SK-N-SH treated with all-trans-retinoic acid at 6 μM for 48 hours (cell line): ENCODE measurements around the gene TSHZ1.
"Not testable (repeated sequence)": the region's sequence is repeated elsewhere in the genome, so short reads cannot be mapped to it uniquely, and the experiment has no call there.

Experiments used
- ATAC-seq: fragments of 200-7000 bp; cut with Tn5 transposase; 3 replicates; pipeline ENCODE4 v1.9.1; 2020; ENCODE audit warnings: mild to moderate bottlenecking, moderate library complexity
- BACH2 ChIP-seq: fragments of 250-450 bp; sonication (Bioruptor Pico); IDR thresholded peaks from 2 replicates; pipeline ENCODE4 v1.9.0; 2021; ENCODE audit warnings: mild to moderate bottlenecking, borderline replicate concordance
- CREB5 ChIP-seq: fragments of 250-450 bp; sonication (Bioruptor Pico); IDR thresholded peaks from 2 replicates; pipeline ENCODE4 v1.5.1; 2020; ENCODE audit warnings: low read depth, mild to moderate bottlenecking, moderate library complexity
- ESRRG ChIP-seq: fragments of 250-450 bp; sonication (Bioruptor Pico); IDR thresholded peaks from 2 replicates; pipeline ENCODE4 v1.6.1; 2021; ENCODE audit warnings: mild to moderate bottlenecking
- GLIS3 ChIP-seq: fragments of 250-450 bp; sonication (Bioruptor Pico); IDR thresholded peaks from 2 replicates; pipeline ENCODE4 v1.5.0; 2020; ENCODE audit warnings: mild to moderate bottlenecking, moderate library complexity
- ISL1 ChIP-seq: fragments of 250-450 bp; sonication (Bioruptor Pico); IDR thresholded peaks from 2 replicates; pipeline ENCODE4 v2.1.2; 2022; ENCODE audit warnings: mild to moderate bottlenecking, moderate library complexity
- OSR1 ChIP-seq: fragments of 250-450 bp; sonication (Bioruptor Pico); IDR thresholded peaks from 2 replicates; pipeline ENCODE4 v1.8.0; 2022; ENCODE audit warnings: moderate library complexity, mild to moderate bottlenecking, inconsistent platforms
- PPARA ChIP-seq: fragments of 250-450 bp; sonication (Bioruptor Pico); IDR thresholded peaks from 2 replicates; pipeline ENCODE4 v1.5.0; 2020; ENCODE audit warnings: mild to moderate bottlenecking, borderline replicate concordance
- SNAI2 ChIP-seq: fragments of 250-450 bp; sonication (Bioruptor Pico); IDR thresholded peaks from 2 replicates; pipeline ENCODE4 v1.5.0; 2020; ENCODE audit warnings: mild to moderate bottlenecking, moderate library complexity
- TCF4 ChIP-seq: fragments of 250-450 bp; sonication (Bioruptor Pico); IDR thresholded peaks from 2 replicates; pipeline ENCODE4 v1.8.0; 2021; ENCODE audit warnings: mild to moderate bottlenecking, moderate library complexity, borderline replicate concordance
- TOX ChIP-seq: fragments of 250-450 bp; sonication (Bioruptor Pico); IDR thresholded peaks from 2 replicates; pipeline ENCODE4 v1.8.0; 2021; ENCODE audit warnings: mild to moderate bottlenecking, moderate library complexity, borderline replicate concordance
- TSHZ2 ChIP-seq: fragments of 250-450 bp; sonication (Bioruptor Pico); IDR thresholded peaks from 2 replicates; pipeline ENCODE4 v1.5.0; 2020; ENCODE audit warnings: mild to moderate bottlenecking, moderate library complexity
- ZC3H10 ChIP-seq: fragments of 250-450 bp; sonication (Bioruptor Pico); IDR thresholded peaks from 2 replicates; pipeline ENCODE4 v1.5.1; 2021; ENCODE audit warnings: mild to moderate bottlenecking, moderate library complexity
- ZFP3 ChIP-seq: fragments of 250-450 bp; sonication (Bioruptor Pico); IDR thresholded peaks from 2 replicates; pipeline ENCODE4 v1.5.0; 2020; ENCODE audit warnings: mild to moderate bottlenecking, moderate library complexity
- ZFP30 ChIP-seq: fragments of 450-650 bp; formaldehyde crosslinking; IDR thresholded peaks from 2 replicates; pipeline ENCODE4 v1.5.0; 2022; ENCODE audit warnings: mild to moderate bottlenecking, moderate library complexity
- ZNF565 ChIP-seq: fragments of 450-650 bp; formaldehyde crosslinking; conservative IDR thresholded peaks from 2 replicates; pipeline ENCODE4 v1.5.0; 2020; ENCODE audit warnings: low read depth, mild to moderate bottlenecking, moderate library complexity
- TF ChIP-seq, protein P1 (sequence below): fragments of 250-450 bp; sonication (Bioruptor Pico); IDR thresholded peaks from 2 replicates; pipeline ENCODE4 v1.8.0; 2020; ENCODE audit warnings: mild to moderate bottlenecking, moderate library complexity, borderline replicate concordance
- TF ChIP-seq, protein P2 (sequence below): fragments of 250-450 bp; sonication (Bioruptor Pico); IDR thresholded peaks from 2 replicates; pipeline ENCODE4 v1.5.1; 2021; ENCODE audit warnings: mild to moderate bottlenecking, moderate library complexity

The TSHZ1 gene

GRCh38 chr18:75321431-75321830, 110.8 kb downstream of the TSHZ1 start:
- ATAC-seq = no peak
- no peak for TF ChIP-seq OSR1
- TF ChIP-seq ISL1 = no peak
- TF ChIP-seq ZFP30 (CRISPR knock-in tag) = no peak
- TF ChIP-seq ESRRG (CRISPR knock-in tag) = no peak
- no peak for TF ChIP-seq SNAI2
- no peak for TF ChIP-seq ZFP3 (CRISPR knock-in tag)
- no peak for TF ChIP-seq TOX (CRISPR knock-in tag)
- TF ChIP-seq GLIS3 (CRISPR knock-in tag) = no peak
- no peak for TF ChIP-seq ZNF565 (CRISPR knock-in tag)
- no peak for TF ChIP-seq ZC3H10 (CRISPR knock-in tag)
- TF ChIP-seq, protein P1, sequence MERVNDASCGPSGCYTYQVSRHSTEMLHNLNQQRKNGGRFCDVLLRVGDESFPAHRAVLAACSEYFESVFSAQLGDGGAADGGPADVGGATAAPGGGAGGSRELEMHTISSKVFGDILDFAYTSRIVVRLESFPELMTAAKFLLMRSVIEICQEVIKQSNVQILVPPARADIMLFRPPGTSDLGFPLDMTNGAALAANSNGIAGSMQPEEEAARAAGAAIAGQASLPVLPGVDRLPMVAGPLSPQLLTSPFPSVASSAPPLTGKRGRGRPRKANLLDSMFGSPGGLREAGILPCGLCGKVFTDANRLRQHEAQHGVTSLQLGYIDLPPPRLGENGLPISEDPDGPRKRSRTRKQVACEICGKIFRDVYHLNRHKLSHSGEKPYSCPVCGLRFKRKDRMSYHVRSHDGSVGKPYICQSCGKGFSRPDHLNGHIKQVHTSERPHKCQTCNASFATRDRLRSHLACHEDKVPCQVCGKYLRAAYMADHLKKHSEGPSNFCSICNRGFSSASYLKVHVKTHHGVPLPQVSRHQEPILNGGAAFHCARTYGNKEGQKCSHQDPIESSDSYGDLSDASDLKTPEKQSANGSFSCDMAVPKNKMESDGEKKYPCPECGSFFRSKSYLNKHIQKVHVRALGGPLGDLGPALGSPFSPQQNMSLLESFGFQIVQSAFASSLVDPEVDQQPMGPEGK (CRISPR knock-in tag) = no peak
- TF ChIP-seq BACH2 (CRISPR knock-in tag) = no peak

DNA sequence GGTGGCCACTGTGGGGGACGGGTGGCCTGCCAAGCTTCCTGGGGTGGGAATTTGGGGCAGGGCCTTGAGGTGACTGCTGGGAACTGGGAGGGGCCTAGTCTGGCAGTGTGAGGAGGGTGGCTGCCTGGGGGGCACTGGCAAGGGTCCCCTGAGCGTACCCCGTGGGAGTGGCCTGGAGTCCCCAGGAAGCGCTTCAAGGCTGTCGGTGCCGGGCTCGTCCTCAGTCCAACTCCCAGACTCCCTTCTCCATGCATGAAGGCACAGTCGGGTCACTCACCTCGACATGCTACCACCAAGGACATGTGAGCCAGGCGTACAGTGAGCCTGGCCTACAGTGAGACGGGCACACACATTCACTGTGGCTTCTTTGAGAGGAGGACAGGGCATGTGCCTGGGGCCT, 111.6 kb downstream of the TSHZ1 start:
- no peak for TF ChIP-seq PPARA
- TF ChIP-seq CREB5 (CRISPR knock-in tag) = no peak
- TF ChIP-seq BACH2 (CRISPR knock-in tag) = no peak
- TF ChIP-seq ISL1 = no peak
- TF ChIP-seq TSHZ2 (CRISPR knock-in tag) = no peak
- no peak for TF ChIP-seq GLIS3 (CRISPR knock-in tag)
- TF ChIP-seq SNAI2 = no peak
- TF ChIP-seq, protein P2, sequence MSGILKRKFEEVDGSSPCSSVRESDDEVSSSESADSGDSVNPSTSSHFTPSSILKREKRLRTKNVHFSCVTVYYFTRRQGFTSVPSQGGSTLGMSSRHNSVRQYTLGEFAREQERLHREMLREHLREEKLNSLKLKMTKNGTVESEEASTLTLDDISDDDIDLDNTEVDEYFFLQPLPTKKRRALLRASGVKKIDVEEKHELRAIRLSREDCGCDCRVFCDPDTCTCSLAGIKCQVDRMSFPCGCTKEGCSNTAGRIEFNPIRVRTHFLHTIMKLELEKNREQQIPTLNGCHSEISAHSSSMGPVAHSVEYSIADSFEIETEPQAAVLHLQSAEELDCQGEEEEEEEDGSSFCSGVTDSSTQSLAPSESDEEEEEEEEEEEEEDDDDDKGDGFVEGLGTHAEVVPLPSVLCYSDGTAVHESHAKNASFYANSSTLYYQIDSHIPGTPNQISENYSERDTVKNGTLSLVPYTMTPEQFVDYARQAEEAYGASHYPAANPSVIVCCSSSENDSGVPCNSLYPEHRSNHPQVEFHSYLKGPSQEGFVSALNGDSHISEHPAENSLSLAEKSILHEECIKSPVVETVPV (CRISPR knock-in tag) = no peak
- ATAC-seq = no peak

GRCh38 chr18:75323821-75324585, 113.4 kb downstream of the TSHZ1 start:
- 0 out of 2 replicates have a peak, but pooled peaks have one; percentile 15 for TF ChIP-seq ISL1
- TF ChIP-seq TOX (CRISPR knock-in tag) = no peak
- no peak for ATAC-seq

DNA sequence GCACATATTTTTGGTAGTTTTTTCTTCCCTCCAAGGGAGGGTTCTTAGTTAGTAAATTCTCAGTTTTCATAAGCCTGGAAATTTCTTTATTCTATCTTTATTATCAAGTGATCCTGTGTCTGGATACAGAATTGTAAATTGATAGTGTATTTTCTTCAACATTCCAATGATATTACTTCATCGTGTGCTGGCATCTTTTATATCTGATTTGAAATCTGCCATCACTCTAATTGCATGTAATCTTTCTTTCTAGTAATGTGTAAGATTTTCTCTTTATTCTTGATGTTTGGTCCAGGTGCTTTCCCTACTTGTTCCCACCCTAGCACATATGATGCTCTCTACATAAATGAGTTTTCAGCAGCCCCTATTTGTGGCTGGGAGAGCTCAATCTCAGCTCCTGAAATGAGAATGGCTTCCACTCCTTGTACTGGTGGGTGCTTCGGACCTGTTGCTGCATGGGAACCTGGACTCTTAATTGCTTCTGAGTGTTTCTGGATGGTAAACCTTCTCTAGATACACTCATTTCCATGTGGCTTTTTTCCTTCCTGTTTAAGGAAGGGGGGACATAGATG, 114.2 kb downstream of the TSHZ1 start:
- TF ChIP-seq TCF4 (CRISPR knock-in tag) = no peak
- no peak for TF ChIP-seq GLIS3 (CRISPR knock-in tag)
- peak; percentile 51; the same call in 1 of the 2 replicates for TF ChIP-seq ISL1
- no peak for ATAC-seq

- not testable (repeated sequence) for ATAC-seq
These were observed 119.2 kb downstream of the TSHZ1 start for GRCh38 chr18:75329753-75330152.
